GM19099 (cell line): ENCODE measurements around the gene SEPTIN1.

Source experiments
- POLR2A ChIP-seq: IDR thresholded peaks from 3 replicates; pipeline ENCODE4 v1.6.1; 2011; ENCODE audit warnings: low read depth; ENCODE audit not compliant: insufficient read length; ENCODE audit errors: extremely low read depth

SEPTIN1 gene

GRCh38 chr16:30394592-30395154 lies 12.3 kb upstream of the SEPTIN1 start:
- TF ChIP-seq POLR2A, result no peak

- no peak for TF ChIP-seq POLR2A
Observed at GRCh38 chr16:30383521-30383920, 1.2 kb upstream of the SEPTIN1 start.

- TF ChIP-seq POLR2A, result no peak
Observed at GRCh38 chr16:30381291-30382041, 895 bp downstream of the SEPTIN1 start.

GRCh38 chr16:30380803-30381208 lies 1.6 kb downstream of the SEPTIN1 start:
- no peak for TF ChIP-seq POLR2A

- TF ChIP-seq POLR2A, result no peak
Observed at GRCh38 chr16:30380072-30380802, 2.1 kb downstream of the SEPTIN1 start.

GRCh38 chr16:30379158-30379783 lies 3.1 kb downstream of the SEPTIN1 start:
- no peak for TF ChIP-seq POLR2A

GRCh38 chr16:30378236-30379157 lies 3.9 kb downstream of the SEPTIN1 start:
- peak; percentile 66 for TF ChIP-seq POLR2A

- TF ChIP-seq POLR2A, result peak; percentile 62
Observed at GRCh38 chr16:30377812-30378235, 4.5 kb downstream of the SEPTIN1 start.

- no peak for TF ChIP-seq POLR2A
Observed at GRCh38 chr16:30377050-30377811, 5.1 kb downstream of the SEPTIN1 start.

GRCh38 chr16:30376461-30376902 lies 5.9 kb downstream of the SEPTIN1 start:
- no peak for TF ChIP-seq POLR2A

GRCh38 chr16:30375864-30376263 lies 6.5 kb downstream of the SEPTIN1 start:
- no peak for TF ChIP-seq POLR2A

- no peak for TF ChIP-seq POLR2A
Observed at GRCh38 chr16:30374538-30374937, 7.8 kb downstream of the SEPTIN1 start, which contains the start of gene MYL11. MYL11 (plus strand) TSS chr16:30374802; CDS start chr16:30374858, 56 bp downstream.

GRCh38 chr16:30372725-30373124 lies 9.6 kb downstream of the SEPTIN1 start:
- no peak for TF ChIP-seq POLR2A
